ENCODE data around the gene KLHL9. TPM values are rescaled to one million over a fixed set of nuclear protein-coding genes. Genes with fewer than 3 reads are reported as not detected.
A peak's percentile ranks its signal among the peaks of the same experiment; 100 is the strongest.

Gene KLHL9
- total RNA-seq, 2 experiments from 2014 or later: 11.9 to 12.0 TPM

GRCh38 chr9:21322911-21323461, 12.2 kb downstream of the KLHL9 start:
- no peak overlapping the region for H3K4me3 ChIP-seq (ENCODE audit: low read length)
- TF ChIP-seq, protein P1, sequence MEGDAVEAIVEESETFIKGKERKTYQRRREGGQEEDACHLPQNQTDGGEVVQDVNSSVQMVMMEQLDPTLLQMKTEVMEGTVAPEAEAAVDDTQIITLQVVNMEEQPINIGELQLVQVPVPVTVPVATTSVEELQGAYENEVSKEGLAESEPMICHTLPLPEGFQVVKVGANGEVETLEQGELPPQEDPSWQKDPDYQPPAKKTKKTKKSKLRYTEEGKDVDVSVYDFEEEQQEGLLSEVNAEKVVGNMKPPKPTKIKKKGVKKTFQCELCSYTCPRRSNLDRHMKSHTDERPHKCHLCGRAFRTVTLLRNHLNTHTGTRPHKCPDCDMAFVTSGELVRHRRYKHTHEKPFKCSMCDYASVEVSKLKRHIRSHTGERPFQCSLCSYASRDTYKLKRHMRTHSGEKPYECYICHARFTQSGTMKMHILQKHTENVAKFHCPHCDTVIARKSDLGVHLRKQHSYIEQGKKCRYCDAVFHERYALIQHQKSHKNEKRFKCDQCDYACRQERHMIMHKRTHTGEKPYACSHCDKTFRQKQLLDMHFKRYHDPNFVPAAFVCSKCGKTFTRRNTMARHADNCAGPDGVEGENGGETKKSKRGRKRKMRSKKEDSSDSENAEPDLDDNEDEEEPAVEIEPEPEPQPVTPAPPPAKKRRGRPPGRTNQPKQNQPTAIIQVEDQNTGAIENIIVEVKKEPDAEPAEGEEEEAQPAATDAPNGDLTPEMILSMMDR (IDR thresholded peaks at IDR 0.05): no peak
- intact Hi-C loops (cut with DNase I, micrococcal nuclease): loop anchor here (5.0 to 10.0 kb wide), 4 partner anchors 129 to 712 kb away; no protein-coding TSS in a partner anchor
- H3K27ac ChIP-seq (ENCODE audit: low read depth in 1 of 2, low read length in 2 of 2): no peak overlapping the region
- peaks cover 54% of the 10 kb centered on the region for H3K36me3 Mint-ChIP-seq (ENCODE audit: low read depth)
- ChIA-PET POLR2A (no interaction called here), CTCF (interaction anchor here (1.6 to 2.8 kb wide), 2 partner anchors 73 to 132 kb away, joined by 4 to 8 read pairs; no protein-coding TSS in a partner anchor)
- no peaks in the 10 kb centered on the region for H3K9me3 ChIP-seq (ENCODE audit: control insufficient read depth in 1 of 2, insufficient read depth in 1 of 2, low read length in 2 of 2)
- no peak overlapping the region for H3K27ac Mint-ChIP-seq
- no peak for DNase-seq
- H3K4me1 Mint-ChIP-seq (ENCODE audit: low read depth): peaks cover 41% of the 10 kb centered on the region
- no peaks in the 10 kb centered on the region for H3K4me1 ChIP-seq (ENCODE audit: insufficient read depth, low read length)
- peaks cover 23% of the 10 kb centered on the region for H3K36me3 ChIP-seq (ENCODE audit: insufficient read depth, low read length)
- no peaks in the 10 kb centered on the region for H3K27me3 Mint-ChIP-seq
- no peaks in the 10 kb centered on the region for H3K27me3 ChIP-seq (ENCODE audit: control insufficient read depth in 1 of 2, insufficient read depth in 2 of 2, low read length in 2 of 2)
- ATAC-seq (ENCODE audit: poor library complexity): no peak
- no peak overlapping the region for H3K4me3 Mint-ChIP-seq
- no peaks in the 10 kb centered on the region for H3K9me3 Mint-ChIP-seq

DNA sequence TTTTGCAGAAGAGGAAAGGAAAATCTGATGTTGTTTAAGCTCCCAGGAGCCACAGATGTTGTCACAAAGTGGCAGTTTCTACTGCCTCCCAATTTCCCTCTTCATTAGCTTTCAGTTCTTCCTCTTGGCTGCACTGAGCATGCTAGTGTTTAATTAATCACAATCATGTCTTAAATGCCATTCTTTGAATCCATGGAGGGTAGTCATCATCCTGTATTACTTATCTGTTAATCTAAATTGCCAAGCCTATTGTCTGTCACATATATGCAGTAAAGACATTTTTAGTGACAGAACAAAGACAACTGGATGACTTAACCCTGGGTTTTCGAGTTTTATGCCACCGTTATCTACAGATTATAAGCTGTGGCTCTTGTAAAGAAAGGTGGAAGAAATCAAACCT, 14.7 kb downstream of the KLHL9 start:
- Mint-ChIP-seq H3K36me3 (ENCODE audit: low read depth) (peaks cover 49% of the 10 kb centered on the region), H3K4me3 (no peak overlapping the region), H3K27ac (peak overlapping the region; percentile 63), H3K4me1 (ENCODE audit: low read depth) (peaks cover 18% of the 10 kb centered on the region), H3K9me3 (no peaks in the 10 kb centered on the region), H3K27me3 (no peaks in the 10 kb centered on the region)
- Histone ChIP-seq H3K4me3 (ENCODE audit: low read length) (no peak overlapping the region), H3K36me3 (ENCODE audit: insufficient read depth, low read length) (peaks cover 23% of the 10 kb centered on the region), H3K27me3 (ENCODE audit: control insufficient read depth in 1 of 2, insufficient read depth in 2 of 2, low read length in 2 of 2) (no peaks in the 10 kb centered on the region), H3K9me3 (ENCODE audit: control insufficient read depth in 1 of 2, insufficient read depth in 1 of 2, low read length in 2 of 2) (no peaks in the 10 kb centered on the region), H3K27ac (ENCODE audit: low read depth in 1 of 2, low read length in 2 of 2) (no peak overlapping the region), H3K4me1 (ENCODE audit: insufficient read depth, low read length) (no peaks in the 10 kb centered on the region)
- DNase-seq: no peak
- TF ChIP-seq, protein P1 (IDR thresholded peaks at IDR 0.05): no peak
- intact Hi-C loops (cut with DNase I, micrococcal nuclease): loop anchor here (5.0 to 10.0 kb wide), 4 partner anchors 132 to 714 kb away; no protein-coding TSS in a partner anchor
- POLR2A ChIA-PET: interaction anchor here (1.0 to 1.3 kb wide), 2 partner anchors 8 to 76 kb away, joined by 3 read pairs; no protein-coding TSS in a partner anchor
- no peak for ATAC-seq (ENCODE audit: poor library complexity)
- CTCF ChIA-PET: interaction anchor here (0.9 to 1.2 kb wide), 2 partner anchors 76 kb away, joined by 3 read pairs; no protein-coding TSS in a partner anchor

DNA sequence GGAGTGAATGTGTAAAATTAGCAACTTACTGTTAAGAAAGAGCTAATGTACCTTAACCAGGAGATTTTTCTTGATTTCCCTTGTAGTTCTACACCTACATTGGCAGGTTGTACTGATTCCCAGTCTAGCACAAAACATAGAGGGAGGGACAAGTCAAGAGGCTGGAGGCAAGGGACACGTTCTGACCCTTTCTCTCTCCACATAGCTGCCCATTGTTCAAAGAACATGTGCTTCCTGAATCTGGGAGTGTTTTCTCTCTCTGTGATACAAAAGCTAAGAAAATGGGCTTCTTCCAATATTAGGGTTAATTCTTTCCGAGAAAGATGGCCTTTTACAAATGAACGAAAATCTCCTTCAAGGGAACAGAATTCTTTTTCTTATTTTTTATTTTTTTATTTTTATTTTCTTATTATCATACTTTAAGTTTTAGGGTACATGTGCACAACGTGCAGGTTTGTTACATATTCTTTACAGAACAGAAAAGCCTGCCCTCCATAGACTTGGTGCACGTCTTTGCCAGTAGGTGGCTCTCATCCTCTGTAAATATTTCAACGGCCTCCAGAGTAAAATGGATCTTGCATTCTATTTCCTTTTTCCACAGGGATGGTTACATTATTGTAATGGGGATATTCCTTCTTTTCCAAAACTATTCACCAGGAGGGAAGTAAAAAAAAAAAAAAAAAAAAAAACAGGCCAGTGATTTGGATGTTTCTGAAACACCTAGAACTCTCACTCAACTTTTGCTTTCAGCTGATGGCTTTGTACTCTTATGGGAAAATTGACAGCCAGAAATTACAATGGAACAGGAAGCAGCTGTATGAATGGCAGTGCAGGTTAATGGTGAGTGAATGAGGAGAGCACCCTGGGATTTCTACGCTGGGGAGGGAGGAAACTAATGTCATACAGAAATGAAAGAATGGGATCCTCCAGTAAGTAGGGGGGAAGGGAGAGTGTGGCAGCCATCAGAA, 17.0 kb downstream of the KLHL9 start:
- no peaks in the 10 kb centered on the region for H3K9me3 ChIP-seq (ENCODE audit: control insufficient read depth in 1 of 2, insufficient read depth in 1 of 2, low read length in 2 of 2)

More for the DNA sequence above, 17.0 kb downstream of the KLHL9 start:
- Histone ChIP-seq H3K4me1 (ENCODE audit: insufficient read depth, low read length) (no peaks in the 10 kb centered on the region), H3K27ac (ENCODE audit: low read depth in 1 of 2, low read length in 2 of 2) (no peak overlapping the region), H3K4me3 (ENCODE audit: low read length) (no peak overlapping the region), H3K27me3 (ENCODE audit: control insufficient read depth in 1 of 2, insufficient read depth in 2 of 2, low read length in 2 of 2) (no peaks in the 10 kb centered on the region), H3K36me3 (ENCODE audit: insufficient read depth, low read length) (peaks cover 16% of the 10 kb centered on the region)
- Mint-ChIP-seq H3K27ac (no peak overlapping the region), H3K27me3 (no peaks in the 10 kb centered on the region), H3K9me3 (no peaks in the 10 kb centered on the region), H3K4me1 (ENCODE audit: low read depth) (peaks cover 10% of the 10 kb centered on the region), H3K4me3 (no peak overlapping the region), H3K36me3 (ENCODE audit: low read depth) (peaks cover 29% of the 10 kb centered on the region)
- peak in 10 of 14 experiments; percentile 3 to 66 (median 14) for DNase-seq
- intact Hi-C loops (cut with DNase I, micrococcal nuclease): loop anchor here (2.0 to 5.0 kb wide), 2 partner anchors 471 to 474 kb away; no protein-coding TSS in a partner anchor
- CTCF ChIA-PET: interaction anchor here (0.6 to 2.0 kb wide), 14 partner anchors 8 to 909 kb away, joined by 3 to 16 read pairs (median 4); no protein-coding TSS in a partner anchor
- ATAC-seq (ENCODE audit: poor library complexity): peak; percentile 78
- TF ChIP-seq, protein P1 (IDR thresholded peaks at IDR 0.05): peak; percentile 75
- POLR2A ChIA-PET: interaction anchor here (0.6 to 1.3 kb wide), 3 partner anchors 12 to 307 kb away, joined by 3 to 4 read pairs (median 3); no protein-coding TSS in a partner anchor
